Hematopoietic multipotent progenitor cell treated with erythropoietin and hydrocortisone succinate and interleukin-3 and kit ligand, for 17 days (in vitro differentiated cells): ENCODE results near the gene KLHDC7B.
"Not testable (repeated sequence)": the region's sequence is repeated elsewhere in the genome, so short reads cannot be mapped to it uniquely, and the experiment has no call there.

Experiments
- DNase-seq: peaks from one replicate; pipeline ENCODE4 v3.0.0-alpha.2; 2015; ENCODE audit warnings: low spot score

Gene KLHDC7B

GRCh38 chr22:50517495-50518260 is 28.0 kb upstream of the KLHDC7B start:
- DNase-seq = no peak

- no peak for DNase-seq
Observed at GRCh38 chr22:50518606-50519005, 27.1 kb upstream of the KLHDC7B start.

GRCh38 chr22:50519151-50519550 is 26.5 kb upstream of the KLHDC7B start:
- DNase-seq = no peak

- not testable (repeated sequence) for DNase-seq
Observed at GRCh38 chr22:50520184-50520583, 25.5 kb upstream of the KLHDC7B start.

- no peak for DNase-seq
Observed at GRCh38 chr22:50520826-50521453, 24.8 kb upstream of the KLHDC7B start.

- no peak for DNase-seq
Observed at GRCh38 chr22:50521710-50522109, 24.0 kb upstream of the KLHDC7B start.

- DNase-seq = no peak
Observed at GRCh38 chr22:50522208-50522805, 23.4 kb upstream of the KLHDC7B start.

- DNase-seq = no peak
Observed at GRCh38 chr22:50522806-50523438, 22.8 kb upstream of the KLHDC7B start.

- DNase-seq = no peak
Observed at GRCh38 chr22:50523458-50523805, 22.3 kb upstream of the KLHDC7B start.

GRCh38 chr22:50523806-50524675 is 21.7 kb upstream of the KLHDC7B start:
- DNase-seq = no peak

GRCh38 chr22:50524676-50525103 is 21.0 kb upstream of the KLHDC7B start:
- DNase-seq = no peak

GRCh38 chr22:50525104-50525857 is 20.4 kb upstream of the KLHDC7B start, which contains the start of gene SCO2:
SCO2 (minus strand) TSS chr22:50525598; CDS start chr22:50524411, 1,187 bp downstream.
- peak; percentile 98 for DNase-seq

- DNase-seq = no peak
Observed at GRCh38 chr22:50525858-50526107, 19.9 kb upstream of the KLHDC7B start.

- DNase-seq = peak; percentile 69
Observed at GRCh38 chr22:50526108-50526833, 19.4 kb upstream of the KLHDC7B start.

GRCh38 chr22:50526834-50527801 is 18.6 kb upstream of the KLHDC7B start:
- no peak for DNase-seq

- no peak for DNase-seq
Observed at GRCh38 chr22:50527921-50528681, 17.6 kb upstream of the KLHDC7B start.

- DNase-seq = no peak
Observed at GRCh38 chr22:50528682-50529415, 16.9 kb upstream of the KLHDC7B start.

GRCh38 chr22:50529416-50529896 is 16.2 kb upstream of the KLHDC7B start:
- DNase-seq = no peak
